ENCODE results near the gene C20orf204. TPM values are rescaled to one million over a fixed set of nuclear protein-coding genes. Genes with fewer than 3 reads are reported as not detected.

Gene C20orf204
- total RNA-seq, 1 donor from 2014 or later: 0.30 TPM

DNA sequence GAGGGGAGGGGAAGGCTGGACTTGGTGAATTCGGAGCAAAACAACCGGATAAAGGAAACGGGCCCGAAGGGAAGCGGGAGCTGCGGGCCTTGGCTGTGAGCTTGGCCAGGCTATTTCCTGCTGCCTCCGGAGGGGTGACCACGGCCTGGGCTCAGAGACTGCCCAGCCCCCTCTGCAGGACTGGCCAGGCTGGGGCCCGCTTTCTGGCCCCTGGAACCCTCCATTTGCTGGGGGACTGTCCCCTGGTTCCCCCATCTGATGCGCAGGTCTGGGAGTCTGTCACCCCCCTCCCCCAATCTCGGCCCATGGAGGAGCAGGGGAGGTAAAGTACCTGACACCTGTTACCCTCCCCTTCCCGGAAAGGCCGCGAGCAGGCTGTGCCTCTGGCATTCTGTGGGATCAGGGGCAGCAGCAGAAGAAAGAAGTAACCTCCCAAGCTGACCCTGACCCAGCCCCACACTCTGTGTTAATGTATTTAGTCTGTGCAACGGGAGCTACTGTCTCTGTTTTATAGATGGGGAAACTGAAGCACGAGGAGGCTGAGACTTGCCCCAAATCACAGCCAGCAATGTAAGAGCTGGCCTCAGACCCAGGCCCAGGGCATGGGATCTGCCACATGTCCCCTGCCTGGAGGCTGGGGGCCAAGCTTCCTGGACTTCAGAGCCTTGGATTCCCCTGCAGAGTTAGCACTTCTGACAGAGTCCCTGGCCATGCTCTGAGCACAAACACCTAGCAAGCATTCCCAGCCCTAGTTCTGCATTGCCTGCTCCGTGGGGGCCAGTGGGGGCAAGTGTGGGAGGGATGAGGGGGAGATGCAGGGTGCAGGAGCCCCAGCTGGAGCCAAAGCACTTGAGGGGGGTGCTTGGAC lies 3.5 kb downstream of the C20orf204 start:
- ATAC-seq (peak; percentile 46), DNase-seq (ENCODE audit: missing footprints) (no peak)
- intact Hi-C loops (cut with DNase I): loop anchor here (1.0 kb wide), 2 partner anchors 15 to 81 kb away; no protein-coding TSS in a partner anchor

DNA sequence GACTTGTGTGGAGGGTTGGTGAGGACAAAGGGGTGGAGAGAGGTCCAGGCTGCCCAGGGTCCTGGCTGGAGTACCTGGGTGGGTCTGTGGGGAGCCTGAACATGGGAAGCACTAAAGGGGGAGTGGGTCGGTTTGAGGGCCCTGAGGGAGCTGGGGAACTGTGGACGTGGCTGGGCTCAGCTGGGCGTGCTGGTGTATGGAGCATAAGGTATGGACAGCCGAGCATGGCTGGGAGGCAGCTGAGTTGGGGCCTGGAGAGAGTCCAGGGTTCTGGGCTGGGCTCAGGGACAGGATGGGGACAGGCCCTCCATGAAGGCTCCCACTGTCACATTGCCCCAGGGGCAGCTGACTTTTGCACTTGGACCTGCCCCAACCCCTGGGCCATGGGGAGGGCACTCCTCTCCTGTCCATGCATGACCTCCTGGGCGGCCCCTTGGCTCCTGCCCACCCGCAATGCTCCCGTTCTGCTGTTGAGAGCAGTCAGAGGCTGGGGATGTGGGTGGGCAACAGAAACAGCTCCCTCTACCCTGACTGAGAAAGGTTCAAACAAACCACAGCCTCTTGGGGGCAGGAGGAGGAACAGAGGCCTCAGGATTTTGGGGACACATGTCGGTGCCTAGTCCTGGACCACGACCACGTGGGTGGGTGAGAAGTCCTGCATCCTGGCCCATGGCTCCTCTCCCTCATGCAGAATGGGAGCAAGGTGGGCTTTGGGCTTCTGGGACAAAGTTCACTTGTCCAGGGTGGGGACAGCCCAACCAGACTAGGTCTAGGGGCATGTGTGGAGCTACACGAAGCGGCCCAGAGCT lies 4.5 kb downstream of the C20orf204 start:
- intact Hi-C loops (cut with DNase I): no loop called here
- no peak for ATAC-seq
- no peak for DNase-seq (ENCODE audit: missing footprints)

DNA sequence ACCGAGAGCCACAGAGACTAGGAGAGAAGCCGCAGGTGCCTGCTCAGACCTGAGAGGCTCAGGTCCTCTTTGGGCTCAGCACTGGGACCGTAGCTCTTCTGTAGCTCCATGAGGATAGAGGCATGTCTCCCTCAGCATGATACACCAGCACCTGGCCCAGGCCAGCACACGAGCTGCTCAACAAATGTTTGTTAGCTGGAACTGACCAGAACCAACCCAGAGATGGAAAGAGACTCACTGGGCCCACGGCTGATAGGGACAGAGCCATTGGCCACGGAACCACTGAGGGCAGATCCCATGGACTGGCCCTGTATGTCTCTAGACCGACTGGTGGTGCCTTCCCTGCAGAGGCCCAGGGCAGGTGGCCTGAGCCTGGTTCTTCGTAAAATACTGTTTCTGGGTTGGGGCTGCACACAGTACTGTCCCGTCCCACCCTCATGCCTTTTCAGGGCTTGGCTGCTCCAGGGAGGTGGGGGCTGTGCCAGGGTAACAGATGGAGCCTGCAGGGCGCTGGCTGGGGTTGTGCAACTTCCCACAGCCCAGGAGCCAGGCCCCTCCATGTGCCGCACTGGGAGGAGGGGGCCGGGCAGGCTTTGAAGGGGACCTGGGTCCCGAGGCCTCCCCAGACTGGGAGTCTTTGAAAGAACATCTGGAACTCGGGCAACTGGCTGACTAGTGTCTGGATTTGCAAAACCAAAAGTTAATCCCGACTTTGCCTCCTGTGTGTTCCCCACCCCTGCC lies 5.2 kb downstream of the C20orf204 start:
- no peak for DNase-seq (ENCODE audit: missing footprints)
- intact Hi-C loops (cut with DNase I): no loop called here
- no peak for ATAC-seq

DNA sequence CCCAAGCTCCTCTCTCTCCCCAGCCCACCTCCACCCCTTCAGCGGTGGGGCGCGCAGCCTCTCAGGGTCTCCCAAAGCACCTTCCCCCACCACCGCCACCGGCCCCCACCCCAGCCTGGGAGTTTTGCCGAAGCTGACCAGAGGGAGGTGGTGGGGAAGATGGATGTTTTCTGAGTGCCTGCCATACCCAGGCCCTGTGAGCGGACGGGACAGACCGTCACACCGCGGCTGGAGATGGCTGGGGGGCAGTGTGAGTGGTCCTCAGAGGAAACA lies 5.7 kb downstream of the C20orf204 start:
- ATAC-seq: no peak
- intact Hi-C loops (cut with DNase I): no loop called here
- DNase-seq (ENCODE audit: missing footprints): no peak

DNA sequence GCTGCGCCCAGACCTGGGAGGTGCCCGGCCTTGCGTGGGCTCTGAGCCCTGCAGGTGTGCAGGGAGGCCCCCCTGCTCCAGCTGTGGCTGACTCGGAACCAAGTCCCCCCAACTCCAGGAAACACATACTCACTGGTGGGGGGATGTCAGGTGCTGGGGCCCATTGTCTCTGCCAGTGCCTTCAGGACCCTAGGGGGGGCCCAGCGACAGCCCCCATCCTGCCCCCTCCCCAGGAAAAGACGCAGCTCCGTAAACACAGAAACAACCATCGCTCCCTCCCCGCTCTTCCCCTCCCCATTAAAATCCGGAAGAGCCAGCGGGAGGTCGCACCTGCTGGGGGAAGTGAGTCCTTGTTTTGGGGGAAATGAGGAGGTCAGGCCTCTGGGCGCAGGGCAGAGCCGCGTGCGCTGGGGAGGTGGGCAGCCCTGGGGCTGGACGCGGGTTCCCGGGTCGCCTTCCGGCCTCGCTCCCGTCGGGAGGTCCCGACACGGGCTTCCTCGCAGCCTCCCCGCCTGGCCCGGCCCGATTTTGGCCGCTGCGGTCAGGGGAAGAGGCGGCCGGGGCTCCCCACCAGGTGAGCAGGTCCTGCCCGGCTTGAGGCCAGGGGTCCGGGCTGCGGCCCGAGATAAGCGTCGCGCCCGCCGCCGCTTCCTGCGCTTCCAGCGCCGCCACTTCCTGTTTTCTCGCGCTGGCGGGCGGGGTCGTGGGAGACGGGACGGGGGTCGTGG lies 6.2 kb downstream of the C20orf204 start:
- DNase-seq (ENCODE audit: missing footprints) (no peak), ATAC-seq (no peak)
- intact Hi-C loops (cut with DNase I): no loop called here

DNA sequence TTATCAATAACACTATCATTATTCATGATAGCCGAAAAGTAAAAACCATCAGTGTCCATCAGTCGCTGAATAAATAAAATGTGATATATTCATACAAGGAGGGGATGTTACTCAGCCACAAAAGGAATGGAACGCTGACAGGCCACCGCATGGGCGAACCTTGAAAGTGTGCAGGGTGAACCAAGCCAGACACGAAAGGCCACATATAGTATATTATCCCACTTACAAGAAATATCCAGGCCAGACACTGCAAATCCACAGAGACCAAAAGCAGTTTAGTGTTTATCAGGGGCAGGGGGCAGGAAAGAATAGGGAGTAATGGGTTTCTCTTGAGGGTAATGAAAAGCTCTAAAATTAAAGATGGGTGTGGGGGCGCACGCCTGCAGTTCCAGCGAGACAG lies 7.8 kb downstream of the C20orf204 start:
- DNase-seq (ENCODE audit: missing footprints) (no peak), ATAC-seq (no peak)
- intact Hi-C loops (cut with DNase I): no loop called here

DNA sequence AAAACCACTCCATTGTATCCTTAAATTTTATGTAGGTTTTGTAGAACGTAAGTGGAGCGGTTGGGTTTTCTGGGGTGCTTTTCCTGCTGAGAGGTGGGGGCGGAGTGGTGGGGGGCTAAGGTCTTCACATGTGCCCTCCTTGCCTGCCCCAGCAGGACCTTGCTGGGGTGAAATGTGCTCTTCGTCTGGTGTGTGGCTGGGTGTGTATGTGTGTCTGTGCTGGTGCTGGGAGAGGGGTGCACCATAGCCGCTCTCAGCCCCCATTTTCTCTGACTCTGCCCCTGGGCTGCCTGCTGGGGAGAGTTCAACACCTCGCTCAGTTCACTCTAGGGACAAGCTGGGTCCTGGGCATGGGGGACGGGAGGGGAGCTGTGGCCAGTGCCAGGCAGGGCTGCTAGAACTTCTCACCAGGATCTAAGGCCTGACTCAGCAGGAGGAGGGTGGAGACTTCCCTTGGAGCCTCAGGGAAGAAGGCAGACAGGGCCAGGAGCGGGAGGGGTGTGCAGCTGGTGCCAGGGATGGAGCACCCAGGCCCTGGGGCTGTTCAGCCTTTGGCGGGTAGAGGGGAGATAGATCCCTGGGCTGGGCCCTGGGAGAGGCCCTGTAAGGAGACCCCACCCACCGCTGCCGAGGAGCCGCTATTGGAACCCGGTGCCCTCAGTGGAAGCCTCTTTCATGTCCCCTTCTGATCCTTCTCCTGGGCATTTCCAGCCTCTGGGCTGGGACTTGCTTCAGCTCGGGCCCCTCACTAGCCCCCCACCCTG lies 8.7 kb downstream of the C20orf204 start:
- intact Hi-C loops (cut with DNase I): no loop called here
- DNase-seq (ENCODE audit: missing footprints): no peak
- ATAC-seq: no peak

DNA sequence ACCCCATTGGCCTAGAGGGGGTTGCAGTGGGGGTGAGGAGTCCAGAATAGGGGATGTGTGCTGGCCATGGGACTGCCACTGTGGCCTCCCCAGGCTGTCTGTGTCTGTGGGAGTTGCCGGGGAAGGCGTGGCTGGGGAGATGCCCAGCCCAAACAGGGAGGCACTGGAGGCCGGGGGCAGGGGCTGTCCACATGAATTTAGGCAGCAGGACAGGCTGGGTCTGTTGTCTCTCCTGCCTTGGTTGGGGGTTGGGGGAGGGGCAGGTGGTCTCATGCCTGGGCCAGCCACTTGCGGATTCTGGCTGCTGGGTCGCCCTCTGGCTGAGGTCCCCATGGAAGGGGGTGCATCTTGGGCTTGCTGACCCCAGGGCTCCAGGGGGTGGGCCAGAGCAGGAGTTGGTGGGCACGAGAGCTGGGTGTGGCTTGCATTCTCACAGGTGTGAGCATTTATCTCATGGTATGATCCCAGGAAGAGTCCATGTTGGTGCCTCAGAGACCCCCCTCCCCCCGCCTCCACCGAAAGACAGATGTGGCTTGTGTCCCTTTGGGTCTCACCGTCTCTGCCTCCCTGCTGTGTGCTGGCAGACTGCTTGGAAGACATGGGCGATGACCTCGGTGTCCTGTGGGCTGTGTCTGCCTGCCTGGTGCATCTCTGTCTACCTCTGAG lies 9.5 kb downstream of the C20orf204 start:
- intact Hi-C loops (cut with DNase I): no loop called here
- ATAC-seq: no peak
- no peak for DNase-seq (ENCODE audit: missing footprints)

DNA sequence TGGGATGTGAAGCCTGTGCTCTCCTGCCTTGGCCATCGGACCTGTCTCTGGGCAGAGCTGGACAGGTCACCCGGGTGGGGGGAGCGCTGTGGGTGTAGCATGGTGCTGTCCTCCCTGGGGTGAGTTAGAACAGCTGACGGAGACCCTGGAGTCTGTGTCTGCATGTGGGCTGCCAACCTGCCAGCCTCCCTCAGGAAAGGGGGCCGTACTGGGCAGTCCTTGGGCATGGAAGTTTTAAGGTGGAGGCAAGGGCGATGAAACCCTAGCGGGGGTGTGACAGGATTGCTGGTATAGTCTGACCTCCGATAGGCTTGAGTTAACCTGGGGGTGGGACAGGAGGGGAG lies 11.0 kb downstream of the C20orf204 start:
- DNase-seq (ENCODE audit: missing footprints): no peak
- intact Hi-C loops (cut with DNase I): no loop called here
- ATAC-seq: no peak

DNA sequence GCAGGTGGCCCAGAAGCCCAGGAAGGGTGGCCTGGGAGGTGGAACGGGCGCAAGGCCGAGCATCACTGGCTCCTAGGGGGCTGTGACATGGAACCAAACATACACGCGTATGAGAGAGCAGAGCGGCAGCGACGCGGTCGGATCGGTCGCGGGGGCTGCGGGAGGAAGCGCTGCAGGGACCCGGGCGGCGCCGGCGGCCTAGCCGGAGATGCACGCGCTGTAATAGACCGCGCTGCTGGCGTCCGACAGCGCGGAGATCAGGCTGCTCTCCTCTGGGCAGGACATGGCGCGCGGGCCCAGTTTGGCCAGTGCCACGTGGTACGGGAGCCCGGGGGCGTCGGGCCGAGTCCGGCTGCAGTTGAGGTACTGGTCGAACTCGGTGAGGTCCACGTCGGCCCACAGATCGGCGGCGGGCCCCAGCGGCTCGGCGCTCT lies 12.0 kb downstream of the C20orf204 start:
- no peak for DNase-seq (ENCODE audit: missing footprints)
- intact Hi-C loops (cut with DNase I): no loop called here
- no peak for ATAC-seq

DNA sequence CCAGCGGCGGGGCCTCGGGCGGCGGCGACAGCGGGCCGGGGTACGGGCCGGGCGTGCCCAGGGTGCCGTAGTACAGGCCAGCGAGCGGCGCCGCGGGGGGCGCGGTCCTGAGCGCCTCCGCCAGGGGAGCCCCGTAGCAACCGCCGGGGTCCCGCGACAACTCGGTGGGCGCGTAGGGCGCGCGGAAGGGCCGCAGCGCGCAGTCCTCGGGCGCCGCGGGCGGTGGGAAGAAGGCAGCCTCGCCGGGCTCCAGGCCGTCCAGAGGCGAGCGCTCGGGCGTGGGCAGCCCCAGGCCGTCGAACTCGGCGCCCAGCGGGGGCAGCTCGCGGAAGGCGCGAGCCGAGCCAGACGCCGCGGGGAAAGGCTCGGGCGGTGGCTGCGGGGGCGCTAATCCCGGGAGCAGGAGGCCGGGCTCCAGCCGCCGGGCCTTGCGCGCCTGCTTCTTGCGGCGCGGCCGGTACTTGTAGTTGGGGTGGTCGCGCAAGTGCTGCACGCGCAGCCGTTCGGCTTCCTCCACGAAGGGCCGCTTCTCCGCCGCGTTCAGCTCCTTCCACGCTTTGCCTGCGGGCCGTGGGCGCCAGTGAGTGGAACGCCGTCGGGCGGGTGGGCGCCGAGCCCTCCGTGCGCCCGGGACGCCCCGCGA lies 12.5 kb downstream of the C20orf204 start:
- intact Hi-C loops (cut with DNase I): no loop called here
- ATAC-seq (no peak), DNase-seq (ENCODE audit: missing footprints) (no peak)

DNA sequence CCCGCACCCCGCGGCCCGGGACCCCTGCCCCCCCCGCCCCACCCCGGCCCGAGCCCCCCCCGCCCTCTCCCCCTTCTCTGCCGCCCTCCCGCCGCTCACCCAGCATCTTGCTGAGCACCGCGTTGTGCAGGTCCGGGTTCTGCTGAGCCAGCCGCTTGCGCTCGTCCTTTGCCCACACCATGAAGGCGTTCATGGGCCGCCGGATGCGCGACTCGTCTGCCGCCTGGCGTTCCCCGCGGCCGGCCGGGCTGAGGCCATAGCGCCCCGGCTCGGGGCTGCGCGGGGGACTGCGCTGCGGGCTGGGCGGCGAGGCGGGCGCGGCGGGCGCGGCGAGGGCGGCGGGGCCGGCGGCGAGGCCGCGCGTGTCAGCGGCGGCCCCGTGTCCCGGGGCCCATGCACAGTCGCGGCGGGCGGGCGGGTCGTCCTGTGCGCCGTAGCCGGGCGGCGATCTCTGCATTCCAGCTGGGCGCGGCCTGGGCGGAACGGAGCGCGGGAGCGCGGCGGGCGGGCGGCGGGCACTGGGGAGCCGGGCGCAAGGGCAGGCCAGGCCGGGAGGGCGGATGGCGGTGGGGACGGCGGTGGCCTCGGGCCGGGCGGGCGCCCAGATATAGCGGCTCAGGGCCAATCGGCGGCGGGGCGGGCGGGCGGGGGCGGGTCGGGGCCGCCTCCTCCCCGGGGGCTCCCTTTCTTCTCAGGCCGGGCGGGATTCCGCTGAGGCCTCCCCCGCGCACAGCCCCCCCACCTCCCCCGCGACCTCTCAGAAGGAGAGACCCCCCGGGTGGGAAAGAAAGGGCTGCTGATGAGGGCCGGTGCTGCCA lies 13.3 kb downstream of the C20orf204 start, which contains the start of gene SOX18:
TSS of gene SOX18 (minus strand) at position 580 of the 818 bp plus-strand sequence. CDS start at position 457, 123 bp downstream.
- no peak for DNase-seq (ENCODE audit: missing footprints)
- intact Hi-C loops (cut with DNase I): no loop called here
- ATAC-seq: no peak

DNA sequence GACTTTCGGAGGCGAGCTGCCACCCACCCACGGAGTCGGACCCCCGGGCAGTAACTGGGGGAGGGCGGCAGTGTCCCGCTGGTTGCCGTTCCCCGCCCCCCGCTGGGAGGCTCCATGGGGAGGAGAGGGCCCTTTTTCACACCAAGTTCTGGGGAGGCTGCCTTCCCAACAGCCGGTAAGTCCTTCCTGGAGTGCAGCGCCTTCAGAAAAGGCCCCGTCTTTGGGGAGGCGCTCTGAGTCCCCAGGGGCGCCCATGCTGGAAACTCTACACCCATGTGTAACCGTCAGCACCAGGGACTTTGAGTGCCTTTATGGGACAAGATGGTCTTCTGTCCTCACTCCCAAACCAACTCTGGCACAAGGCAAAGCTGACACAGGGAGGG lies 13.9 kb downstream of the C20orf204 start:
- intact Hi-C loops (cut with DNase I): loop anchor here (10.0 kb wide), 1 partner anchor 195 kb away; no protein-coding TSS in a partner anchor
- DNase-seq (ENCODE audit: missing footprints) (no peak), ATAC-seq (no peak)

DNA sequence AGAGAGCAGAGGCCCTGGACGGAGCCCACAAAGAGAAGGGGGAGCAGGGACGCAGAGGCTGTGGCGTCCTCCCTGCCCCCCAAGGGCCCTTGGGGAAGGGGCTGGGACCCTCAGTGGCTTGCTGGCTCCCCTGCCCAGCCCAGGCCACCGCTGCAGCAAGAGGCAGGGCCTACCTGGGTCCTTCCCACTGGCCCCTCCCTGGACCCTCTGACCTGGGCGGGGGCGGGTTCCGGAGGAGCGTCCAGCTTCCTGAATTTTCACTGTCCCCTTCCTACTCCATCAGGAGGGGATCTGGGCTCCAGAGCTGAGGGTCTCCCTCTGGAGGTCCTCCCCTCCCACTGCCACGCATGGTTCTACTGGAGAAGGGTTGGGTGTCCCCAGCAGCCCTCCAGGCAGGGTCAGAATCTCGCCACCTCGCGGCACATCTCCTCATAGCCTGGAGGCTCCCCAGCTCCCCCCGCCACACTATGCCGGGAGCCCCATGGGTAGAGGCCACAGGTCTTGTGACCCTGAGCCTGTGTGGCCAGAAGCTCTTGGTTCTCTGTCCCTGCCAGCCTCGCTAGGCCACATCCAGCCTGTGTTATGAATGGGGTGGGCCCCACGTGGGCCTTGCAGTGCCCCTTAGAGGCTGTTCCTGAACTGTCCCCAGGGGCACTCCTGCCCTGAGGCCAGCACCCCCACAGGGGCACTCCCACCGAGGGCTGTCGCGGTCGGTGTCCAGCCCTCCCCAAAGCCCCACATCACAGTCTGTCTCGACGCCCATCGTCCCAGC lies 14.5 kb downstream of the C20orf204 start:
- DNase-seq (ENCODE audit: missing footprints) (no peak), ATAC-seq (no peak)
- intact Hi-C loops (cut with DNase I): loop anchor here (10.0 kb wide), 1 partner anchor 196 kb away; no protein-coding TSS in a partner anchor

DNA sequence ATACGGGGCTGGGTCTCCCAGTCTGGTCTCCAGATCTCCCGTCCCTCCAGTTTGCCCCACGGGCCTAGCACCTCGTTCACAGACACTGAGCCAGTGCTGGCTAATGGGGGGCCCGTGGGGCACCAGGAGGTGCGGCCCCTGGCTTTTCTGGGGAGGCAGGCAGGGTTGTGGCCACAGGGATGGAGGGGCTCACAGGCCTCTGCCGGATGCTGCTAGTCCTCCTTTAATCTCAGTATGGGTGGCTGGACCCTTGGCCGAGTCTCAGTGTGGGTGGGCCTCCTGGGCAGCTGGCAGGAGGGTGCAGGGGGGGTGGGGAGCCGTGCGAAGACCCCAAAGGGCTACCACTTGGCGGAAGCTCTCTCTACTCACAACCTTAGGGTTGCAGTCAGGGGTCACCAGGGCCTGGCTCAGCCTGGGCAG lies 15.1 kb downstream of the C20orf204 start:
- ATAC-seq: no peak
- intact Hi-C loops (cut with DNase I): loop anchor here (10.0 kb wide), 1 partner anchor 196 kb away; no protein-coding TSS in a partner anchor

More for the DNA sequence above, 15.1 kb downstream of the C20orf204 start:
- DNase-seq (ENCODE audit: missing footprints): no peak
